ENCODE data around the gene CHST13.

- TF ChIP-seq CTCF (IDR thresholded peaks at IDR 0.05) (no peak), POLR2AphosphoS5 (IDR thresholded peaks at IDR 0.05; ENCODE audit: insufficient read depth in 1 of 2, low read depth in 1 of 2) (no peak)
These were observed 46.9 kb upstream of the CHST13 start for GRCh38 chr3:126477061-126477380.
